NCI-H774 (cell line): ENCODE measurements around the gene NEUROG2.

Experiments
- DNase-seq: peaks from one replicate; lab custom pipeline; 2025; lab: John Stamatoyannopoulos, UW

NEUROG2 gene

DNA sequence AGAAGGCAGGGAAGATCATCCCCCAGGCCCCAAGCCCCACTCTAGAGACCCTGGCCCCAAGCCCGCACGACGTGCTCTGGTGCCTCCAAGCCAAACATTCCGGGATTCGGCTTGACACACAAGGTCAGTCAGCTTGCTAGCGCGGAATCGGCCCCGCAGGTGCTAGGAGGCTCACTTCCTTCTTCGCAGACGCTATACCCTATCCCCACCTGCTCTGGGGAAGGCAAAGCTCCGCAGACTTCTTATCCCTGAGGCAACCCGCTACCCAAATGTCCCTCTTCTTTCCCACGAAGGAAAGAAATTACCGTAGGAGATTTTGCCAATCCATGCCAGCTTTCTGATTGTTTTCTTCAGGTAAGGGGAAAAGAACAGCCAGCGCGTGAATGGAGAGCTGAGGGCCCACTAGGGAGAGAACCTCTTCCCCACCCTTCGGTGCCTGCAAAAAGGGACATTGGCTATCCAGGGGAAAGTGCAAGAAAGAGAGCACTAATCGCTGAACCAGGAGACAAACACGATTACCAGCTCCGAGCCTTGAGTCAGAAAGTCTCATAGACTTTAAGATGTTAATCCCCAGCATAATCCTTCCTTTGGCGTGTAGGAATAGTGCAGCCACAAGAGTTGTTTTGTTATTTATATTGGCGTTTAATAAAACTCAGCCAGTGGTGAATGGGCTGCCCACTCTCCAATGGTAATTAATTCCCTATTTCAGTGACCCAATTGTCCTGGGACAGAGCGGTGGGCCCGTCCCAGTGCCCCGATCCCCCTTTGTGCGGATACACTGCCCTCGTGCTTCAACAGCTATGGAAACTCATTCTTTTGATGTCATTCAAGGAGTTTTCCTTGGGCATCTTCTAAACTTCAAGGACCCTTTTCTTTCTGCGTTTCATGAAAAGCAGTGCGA, 5.4 kb upstream of the NEUROG2 start:
- no peak for DNase-seq

DNA sequence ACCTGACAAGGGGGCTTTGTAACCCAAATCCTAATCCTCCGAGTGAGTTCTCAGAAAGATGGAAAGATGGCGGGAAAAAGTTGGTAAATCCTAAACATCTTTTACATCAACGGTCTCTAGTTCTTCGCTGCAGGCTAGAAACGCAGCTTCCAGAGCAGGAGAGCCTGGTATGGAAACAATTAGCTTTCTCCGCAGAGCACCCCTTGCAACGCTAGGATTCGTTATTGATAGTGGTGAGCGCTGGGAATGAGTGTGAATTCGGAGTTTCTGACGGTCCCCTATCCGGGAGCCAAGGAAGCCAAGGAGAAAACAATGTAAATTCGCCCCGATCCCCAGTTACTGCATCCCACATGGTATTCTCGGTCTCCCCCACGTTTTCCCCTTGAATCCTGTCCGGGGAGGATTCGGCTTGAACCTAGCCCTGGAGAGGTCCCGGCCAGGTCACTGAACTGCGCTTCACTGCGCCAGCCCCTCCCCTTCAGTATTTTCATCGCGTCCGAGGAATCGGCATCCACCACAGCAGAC, 4.7 kb upstream of the NEUROG2 start:
- DNase-seq, result no peak

DNA sequence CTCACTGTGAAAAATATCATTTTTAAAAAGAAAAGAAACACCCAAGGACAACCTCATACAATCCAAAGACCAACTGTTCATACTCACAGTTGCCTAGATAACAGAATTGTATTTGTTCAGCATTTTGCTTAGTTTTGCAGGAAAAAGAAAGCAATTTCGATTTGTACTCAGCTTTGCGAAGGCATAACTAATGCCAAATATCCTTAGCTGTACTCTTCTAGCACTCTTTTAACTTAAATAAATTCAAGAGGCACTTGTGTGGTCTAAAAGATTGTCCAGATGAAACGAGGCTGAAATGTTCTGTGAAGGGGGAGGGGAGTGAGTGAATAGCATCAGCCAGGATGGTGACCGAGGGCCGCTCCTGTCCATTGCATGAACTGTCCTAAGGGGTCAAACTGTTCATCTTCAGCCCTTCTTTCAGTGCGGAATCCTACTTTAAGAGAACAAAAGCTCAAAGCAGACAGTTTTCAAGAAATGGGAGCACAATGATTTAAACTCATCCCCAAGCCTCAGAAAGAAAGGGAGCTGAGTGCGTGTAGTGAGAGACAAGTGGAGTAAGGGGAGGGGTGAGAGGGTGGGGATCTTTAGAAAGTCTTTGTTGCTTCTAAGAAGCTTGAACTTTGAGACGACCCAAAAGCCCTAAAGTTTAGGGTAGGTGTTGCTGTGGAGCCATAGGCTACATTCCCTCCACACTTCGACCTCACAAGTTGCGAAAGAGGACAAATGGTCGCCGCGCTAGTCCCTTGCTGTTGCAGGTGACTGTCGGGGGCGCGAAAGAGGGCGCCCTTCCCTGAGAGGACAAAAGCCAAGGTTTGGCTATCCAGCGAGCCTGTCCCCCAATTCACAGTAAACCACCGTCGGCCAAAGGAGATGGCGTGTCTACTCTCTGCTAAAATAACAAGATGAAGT, 4.0 kb upstream of the NEUROG2 start:
- DNase-seq, result no peak

DNA sequence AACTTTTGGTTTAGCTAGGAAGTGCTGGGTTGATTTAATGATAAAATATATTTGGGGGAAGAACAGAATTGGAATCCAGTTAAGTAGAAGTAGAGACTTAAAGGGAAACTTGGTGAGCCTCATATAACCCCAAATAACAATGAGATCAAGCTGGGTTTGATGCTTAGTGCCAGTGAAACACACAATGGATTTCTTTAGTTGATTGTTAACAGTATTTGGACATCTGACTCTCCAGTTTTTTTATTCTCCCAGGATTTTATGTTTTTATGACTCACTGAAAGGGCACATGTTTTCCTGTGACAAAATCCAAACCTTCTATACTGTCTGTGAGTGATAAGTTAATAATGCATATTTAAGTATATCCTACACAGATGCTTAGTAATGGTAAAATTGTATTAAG, 2.7 kb upstream of the NEUROG2 start:
- no peak for DNase-seq

DNA sequence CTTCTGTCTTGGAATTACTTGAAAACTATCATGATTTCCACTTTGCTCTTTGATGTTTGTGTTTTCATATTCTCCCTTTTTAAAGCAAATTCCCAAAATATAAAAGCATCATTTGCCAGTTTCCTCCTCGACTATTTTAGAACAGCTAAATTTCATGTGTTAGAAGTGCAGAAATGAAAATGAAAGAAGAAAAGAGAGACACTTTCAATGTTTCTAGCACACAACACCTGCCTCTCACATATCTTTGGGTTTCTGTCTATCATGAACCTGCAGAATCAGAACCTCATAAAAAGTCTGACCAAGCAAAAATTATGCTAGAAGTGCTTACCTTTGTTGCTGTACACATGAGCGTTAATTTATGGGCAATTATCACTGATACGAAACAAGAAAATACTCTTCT, 1.9 kb upstream of the NEUROG2 start:
- no peak for DNase-seq

DNA sequence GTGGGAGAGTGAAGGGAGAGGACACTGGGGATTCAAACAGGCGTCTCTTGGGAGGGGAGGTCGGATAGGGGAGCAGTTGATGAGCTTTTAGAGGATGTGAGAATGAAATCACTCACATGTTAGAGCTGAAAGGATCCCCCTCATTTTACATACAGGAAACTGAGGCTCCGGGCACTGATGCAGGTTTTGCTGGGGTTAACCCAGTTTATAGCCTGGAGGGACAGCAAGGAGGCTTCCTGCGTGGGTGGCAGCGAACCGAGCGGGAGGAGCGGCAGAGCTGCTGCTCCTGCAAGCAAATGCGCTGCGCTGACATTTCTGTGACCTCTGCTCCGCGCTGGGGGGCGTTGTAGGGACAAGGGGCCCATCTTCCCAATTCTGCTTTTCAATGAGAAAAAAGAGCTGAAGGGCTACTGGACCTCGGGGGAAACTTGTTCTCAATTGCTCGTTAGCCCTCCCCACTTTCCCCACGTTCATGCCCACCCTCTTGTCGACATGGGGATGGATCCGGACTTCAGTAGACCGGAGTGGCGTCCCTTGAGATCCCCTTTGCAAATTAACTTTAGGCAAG, 1.2 kb upstream of the NEUROG2 start:
- DNase-seq, result no peak

DNA sequence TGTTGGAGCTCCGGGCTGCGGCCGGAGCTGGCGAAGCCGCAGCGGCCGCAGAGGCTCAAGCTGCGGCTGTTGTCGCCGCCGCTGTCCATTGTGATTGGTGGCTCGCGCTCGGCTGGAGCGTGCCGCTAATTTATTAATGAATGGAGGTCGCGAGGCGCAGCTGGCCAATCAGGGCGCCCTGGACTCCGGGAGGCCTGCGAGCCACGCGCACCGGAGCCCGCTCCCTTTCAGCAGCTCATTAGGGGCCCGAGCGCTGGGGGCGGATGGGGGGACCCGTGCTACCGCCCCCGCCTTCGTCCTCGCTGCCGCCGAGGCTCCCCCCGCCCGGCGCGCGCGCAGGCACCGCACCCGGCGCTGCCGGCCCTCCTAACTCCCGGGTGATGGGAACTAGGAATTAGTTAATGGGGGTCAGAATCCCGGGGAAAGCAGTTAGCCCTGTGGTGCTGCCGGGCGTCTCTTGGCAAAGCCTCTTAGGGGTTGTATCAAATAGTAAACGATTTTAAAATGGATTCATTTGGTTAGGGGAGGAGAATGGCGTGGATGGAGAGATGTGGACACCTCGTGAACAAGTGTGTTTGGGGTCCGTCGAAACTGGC, 589 bp upstream of the NEUROG2 start:
- DNase-seq, result no peak

DNA sequence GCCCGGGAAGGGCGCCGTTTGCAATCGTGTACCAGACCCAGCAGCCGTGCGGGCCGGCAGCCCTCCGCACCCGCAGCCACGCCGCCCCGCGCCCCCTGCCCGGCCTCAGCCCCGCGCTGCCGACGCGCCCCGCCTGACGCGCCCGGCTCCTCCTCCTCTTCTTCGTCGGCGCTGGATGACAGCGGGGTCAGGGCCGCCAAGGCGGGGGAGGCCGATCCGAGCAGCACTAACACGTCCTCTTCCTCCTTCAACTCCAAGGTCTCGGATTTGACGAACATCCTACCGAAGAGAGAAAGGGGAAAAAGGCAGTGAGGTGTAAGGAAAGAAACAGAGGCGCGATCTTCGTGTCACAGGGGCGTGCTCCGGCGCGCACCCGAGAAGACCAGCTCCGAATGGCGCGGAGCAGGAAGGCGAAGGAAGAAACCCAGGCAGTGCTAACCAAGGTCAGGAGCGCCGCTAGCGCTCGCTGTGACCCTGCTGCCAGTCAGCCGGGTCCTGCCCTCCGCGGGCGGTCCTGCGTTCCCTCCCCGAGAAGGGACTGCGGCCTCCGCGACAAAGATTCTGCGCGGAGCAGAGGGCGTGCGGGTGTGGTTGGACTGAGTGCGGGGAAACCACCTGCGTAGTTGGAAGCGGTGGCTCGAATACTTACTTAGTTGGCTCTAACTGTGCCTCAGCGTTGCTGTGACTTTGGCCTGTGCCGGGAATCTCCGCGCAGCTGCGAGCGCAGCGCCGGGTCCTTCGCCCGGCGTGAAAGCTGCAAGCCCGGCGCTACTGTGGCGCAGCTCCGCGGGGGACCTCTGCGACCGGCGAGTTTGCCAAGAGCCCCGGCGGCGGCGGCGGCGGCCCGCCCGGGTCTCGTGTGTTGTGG, 548 bp downstream of the NEUROG2 start:
- no peak for DNase-seq

DNA sequence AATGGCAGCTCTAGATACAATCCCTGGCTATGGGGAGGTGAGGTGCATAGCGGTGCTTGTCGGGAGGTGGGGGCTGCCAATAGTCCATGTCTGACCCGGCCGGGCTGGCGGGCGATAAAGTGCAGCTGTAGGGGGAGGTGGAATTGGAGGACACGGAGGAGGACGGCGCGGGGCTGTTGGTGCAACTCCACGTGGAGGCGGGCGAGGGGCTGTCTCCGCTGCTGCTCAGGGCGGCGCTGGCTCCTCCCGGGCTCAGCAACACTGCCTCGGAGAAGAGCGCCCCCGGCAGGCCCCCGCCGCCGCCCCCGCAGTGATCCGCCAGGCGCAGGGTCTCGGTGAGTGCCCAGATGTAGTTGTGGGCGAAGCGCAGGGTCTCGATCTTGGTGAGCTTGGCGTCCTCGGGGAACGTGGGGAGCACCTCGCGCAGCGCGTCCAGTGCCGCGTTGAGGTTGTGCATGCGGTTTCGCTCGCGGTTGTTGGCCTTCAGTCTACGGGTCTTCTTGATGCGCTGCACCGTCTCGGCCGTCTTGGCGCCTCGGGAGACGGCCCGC, 1.3 kb downstream of the NEUROG2 start:
- DNase-seq, result no peak

DNA sequence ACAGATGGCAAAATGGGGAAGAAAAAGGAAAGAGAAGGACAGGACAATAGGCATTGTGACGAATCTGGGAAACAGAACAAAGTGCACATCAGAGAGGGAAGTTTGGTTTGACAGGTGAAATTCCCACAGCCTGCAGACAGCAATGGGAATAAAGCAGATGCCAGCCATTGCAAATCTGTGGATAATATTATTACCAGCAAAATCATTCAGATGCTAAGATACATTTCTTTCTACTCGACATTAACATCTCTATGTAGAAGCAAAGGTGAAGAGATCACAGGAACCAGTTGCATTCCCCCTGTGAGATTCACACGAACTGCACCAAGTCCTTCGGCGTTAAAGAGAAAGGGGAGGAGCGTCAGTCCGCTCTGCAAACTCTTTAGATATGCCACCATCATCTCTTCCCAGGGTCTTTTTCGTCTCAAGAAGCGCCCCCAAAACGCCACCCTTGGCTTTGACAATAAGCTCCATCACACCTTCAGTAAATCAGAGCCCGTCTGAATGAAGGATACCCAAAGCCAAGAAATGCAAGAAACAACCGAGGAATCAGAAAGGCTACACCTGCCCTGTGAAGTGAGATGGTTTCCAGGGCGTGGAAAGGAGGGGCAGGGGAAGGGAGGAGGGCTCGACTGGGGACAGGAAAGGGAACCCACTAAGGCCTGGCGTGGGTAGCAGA, 1.9 kb downstream of the NEUROG2 start:
- no peak for DNase-seq

DNA sequence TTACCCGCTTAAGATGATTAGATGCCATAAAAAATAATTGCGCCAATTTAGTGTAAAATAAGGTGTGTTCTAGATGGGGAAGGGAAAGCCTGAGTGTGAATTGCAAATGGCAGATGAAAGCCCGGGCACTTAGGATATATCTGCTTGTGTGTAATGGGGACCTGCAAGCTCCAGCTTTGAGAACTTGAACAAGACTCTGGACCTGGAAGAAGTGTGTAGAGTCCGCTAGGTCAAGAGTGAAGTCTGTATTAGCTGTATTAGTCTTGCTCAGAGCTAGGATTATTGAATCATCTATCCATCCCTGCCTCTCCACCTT, 4.2 kb downstream of the NEUROG2 start:
- DNase-seq, result no peak

DNA sequence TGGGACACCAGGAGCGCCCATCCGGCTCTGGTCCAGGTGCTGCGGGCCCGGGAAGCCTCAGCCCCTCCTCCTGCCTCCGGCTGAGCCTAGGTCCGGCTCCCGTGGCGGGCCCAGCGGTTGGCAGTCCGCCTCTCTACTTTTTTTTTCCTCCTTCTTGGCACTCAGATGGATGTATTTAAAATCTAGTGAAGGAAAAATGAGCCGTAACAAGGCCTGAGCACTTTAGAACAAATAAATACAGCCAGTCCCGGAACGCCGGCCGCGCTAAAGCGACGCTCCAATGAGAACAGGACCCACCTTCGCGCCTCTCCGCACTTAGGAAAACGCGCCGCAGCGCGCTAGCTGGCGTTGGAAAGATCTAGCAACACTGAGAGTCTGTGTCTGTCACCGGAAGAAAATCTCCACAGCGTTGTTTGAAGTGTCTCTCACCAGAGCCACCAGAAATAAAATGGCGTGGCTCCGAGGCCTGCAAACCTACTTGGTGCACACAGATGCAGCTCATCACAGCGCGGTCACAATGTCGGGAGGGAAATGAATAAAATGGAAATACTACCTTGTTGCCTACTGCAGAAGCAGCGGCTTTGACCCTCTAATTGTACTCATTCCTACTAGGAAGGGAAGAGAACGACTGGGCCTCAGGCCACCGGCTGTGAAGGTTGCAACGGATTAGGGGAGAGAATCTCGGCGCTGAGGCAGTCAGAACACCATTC, 4.7 kb downstream of the NEUROG2 start:
- no peak for DNase-seq

DNA sequence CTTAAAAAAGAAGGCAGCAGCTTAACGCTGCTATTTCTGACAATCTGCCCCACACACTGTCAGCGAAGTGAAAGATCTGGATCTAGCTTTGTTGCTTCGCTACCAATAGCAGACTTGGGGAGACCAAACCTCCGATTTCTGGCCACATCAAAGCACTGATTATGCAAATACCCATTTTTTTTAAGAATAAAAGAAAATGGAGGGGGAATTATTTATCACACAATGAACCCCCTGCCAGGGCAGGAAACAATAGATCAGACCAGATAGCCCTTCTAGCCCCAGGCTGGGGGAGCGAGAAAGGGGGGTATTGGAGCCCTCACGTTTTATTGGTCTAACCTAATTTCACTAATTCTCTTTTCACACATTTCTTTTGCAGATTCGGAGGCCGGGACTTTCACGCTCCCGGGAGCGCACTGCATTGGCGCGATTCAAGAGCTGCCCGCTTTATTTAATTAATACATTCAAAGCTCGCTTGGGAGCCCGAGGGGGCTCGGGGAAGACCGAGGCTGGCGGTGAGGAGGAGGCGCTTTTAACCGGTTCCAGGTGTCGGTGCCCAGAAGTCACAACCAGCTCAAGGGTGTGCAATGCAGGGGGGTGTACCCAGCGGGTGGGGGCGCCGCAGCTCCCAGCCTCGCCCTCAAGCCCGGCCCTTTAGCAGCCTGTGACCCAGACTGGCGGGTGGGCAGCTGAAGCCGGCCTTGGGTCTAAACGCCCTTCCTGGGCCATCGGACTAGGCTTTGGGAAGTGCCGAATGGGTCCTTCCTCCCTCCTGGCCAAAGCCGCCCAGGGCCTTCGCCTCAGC, 5.5 kb downstream of the NEUROG2 start:
- DNase-seq, result no peak

DNA sequence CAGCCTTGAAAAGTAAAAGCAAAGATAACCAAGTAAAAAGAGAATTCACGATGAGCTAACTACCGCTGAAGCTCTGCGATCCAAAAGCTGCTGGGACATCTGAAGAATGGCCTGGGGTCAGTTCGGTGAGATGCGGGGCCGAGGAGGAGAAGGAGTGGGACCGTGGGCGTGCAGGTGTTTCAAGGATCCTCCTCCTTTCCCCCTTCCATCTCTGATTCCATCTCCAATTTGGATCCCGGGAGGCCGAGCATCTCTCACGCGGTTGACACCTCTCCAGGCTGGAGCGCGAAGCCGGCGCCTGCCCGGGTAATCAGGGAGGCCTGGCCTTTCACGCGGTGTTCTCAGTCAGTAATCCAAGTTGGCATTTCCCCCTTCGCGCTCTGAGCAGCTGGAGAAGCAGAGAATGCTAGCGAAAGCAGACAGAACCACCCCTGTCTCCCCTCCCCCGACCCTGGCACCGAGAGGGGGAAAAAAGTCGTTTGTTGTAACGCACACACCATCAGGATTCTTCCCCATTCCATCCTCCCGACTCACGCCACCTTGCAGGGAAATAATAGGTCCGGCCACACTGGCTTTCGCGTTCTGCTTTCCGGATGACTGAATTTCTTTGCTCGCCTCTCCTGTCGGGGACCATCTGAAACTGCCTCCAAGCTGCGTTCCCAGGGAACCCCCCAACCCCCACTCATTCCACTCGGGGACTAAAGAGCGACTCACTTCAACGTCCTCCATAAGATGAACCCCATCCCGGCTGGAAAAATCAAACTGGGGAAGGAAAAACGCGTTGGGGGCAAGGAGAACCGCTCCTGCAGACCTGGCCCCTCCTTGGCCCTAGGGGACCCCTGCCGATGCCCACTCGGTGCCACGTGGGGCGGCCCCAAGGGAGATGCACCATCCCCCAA, 6.5 kb downstream of the NEUROG2 start:
- no peak for DNase-seq

DNA sequence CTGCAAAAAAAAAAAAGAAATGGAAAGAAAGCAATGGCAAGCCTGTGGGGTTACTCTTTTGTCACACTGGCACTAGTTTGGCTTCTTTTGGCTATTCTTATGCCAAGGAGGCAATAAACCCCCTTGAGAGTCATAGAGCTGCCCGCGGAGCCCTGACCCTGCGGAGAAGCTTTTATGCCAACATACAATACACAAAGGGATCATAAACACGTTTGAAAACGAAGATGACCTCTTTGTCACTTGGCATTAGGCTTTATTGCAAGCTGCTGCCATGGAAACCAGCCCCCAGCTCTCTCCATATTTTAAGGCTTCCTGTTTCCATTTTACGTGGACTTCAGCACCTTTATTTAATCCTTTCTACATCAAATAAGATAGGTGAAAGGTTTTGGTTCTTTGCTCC, 7.6 kb downstream of the NEUROG2 start:
- no peak for DNase-seq

DNA sequence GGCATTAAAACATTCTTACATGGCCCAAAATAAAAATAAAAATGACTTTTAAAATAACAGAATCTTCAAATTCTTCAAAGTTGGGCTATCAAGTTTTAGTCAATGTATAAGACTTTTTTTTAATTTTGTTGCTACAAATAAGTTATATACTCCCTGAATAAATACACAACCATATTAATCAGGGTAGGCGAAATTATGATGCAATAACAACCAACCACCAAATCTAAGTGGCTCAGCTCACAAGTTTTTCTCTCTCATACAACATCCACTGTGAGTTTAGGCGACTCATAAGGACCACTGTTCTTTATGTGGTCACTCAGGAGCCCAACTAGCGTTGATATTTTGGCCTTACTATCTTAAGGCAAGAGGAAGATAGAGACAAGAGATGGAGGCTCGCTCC, 11.2 kb downstream of the NEUROG2 start:
- DNase-seq, result no peak

DNA sequence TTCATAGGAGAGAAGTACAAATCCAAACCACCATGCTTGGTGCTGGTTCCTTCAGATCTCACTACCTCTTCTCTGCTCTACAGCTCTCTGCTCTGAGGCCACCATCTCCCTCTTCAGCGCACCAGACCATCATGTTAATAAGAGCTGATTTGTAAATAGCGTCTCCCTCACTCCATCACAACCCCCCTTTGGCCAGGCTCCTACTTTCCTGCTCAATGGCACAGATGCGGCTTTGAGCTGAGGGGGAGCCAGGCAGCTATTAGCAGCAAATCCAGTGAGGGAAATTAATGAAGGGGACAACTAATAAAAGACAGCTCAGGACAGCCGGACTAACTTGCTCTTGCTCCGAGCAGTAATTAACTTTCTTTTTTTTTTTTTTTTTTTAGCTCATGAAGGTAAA, 13.1 kb downstream of the NEUROG2 start:
- no peak for DNase-seq

DNA sequence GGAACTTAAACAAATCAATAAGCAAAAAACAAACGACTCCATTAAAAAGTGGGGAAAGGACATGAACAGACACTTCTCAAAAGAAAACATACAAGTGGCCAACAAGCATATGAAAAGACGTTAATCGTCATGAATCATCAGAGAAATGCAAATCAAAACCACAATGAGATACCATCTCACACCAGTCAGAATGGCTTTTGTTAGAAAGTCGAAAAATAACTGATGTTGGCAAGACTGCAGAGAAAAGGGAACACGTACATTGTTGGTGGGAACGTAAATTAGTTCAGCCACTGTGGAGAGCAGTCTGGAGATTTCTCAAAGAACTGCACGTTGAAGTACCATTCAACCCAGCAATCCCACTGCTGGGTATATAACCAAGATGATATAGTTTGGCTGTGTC, 23.7 kb downstream of the NEUROG2 start:
- DNase-seq, result no peak
